ENCODE results near the gene PLCH1.
"Not testable (repeated sequence)": the region's sequence is repeated elsewhere in the genome, so short reads cannot be mapped to it uniquely, and the experiment has no call there.

GRCh38 chr3:155394896-155395295 is 350.0 kb downstream of the PLCH1 start:
- TF ChIP-seq EZH2 (IDR thresholded peaks at IDR 0.05; ENCODE audit: low read length); CTCF (optimal IDR thresholded peaks at IDR 0.05 in 1 of 3, IDR thresholded peaks at IDR 0.05 in 1 of 3, conservative IDR thresholded peaks at IDR 0.05 in 1 of 3; ENCODE audit: extremely low read depth in 1 of 3, insufficient read depth in 2 of 3, low read length in 3 of 3): not testable (repeated sequence)
